ENCODE measurements around the gene ICAM4.

- TF ChIP-seq CTCF (IDR thresholded peaks at IDR 0.05; ENCODE audit: borderline replicate concordance, extremely low read depth, low read length, poor library complexity, severe bottlenecking), result no peak
- no peak for TF ChIP-seq EZH2 (IDR thresholded peaks at IDR 0.05; ENCODE audit: borderline replicate concordance, low read depth, low read length, severe bottlenecking)
Observed at GRCh38 chr19:10246511-10246910, 40.2 kb upstream of the ICAM4 start.

All from DND-41 (cell line).